GM18951 (cell line): ENCODE data around the gene CAMTA1.
"Not testable (repeated sequence)": the region's sequence is repeated elsewhere in the genome, so short reads cannot be mapped to it uniquely, and the experiment has no call there.

Experiments used
- POLR2A ChIP-seq: IDR thresholded peaks from 4 replicates; pipeline ENCODE4 v1.6.1; 2011; ENCODE audit warnings: mild to moderate bottlenecking; ENCODE audit not compliant: insufficient read length, insufficient read depth; ENCODE audit errors: extremely low read depth
- in situ Hi-C: fragments of 300-500 bp; cut with MboI; formaldehyde crosslinking; loops from one replicate; pipeline ENCODE4 v1.12.0; 2022; ENCODE audit warnings: low sequenced_read_pairs, mixed read lengths, inconsistent platforms; ENCODE audit not compliant: unreplicated experiment

Gene CAMTA1

GRCh38 chr1:7325254-7325653 is 540.0 kb downstream of the CAMTA1 start:
- in situ Hi-C loops: no loop called here
- no peak for TF ChIP-seq POLR2A

- in situ Hi-C loops: no loop called here
- no peak for TF ChIP-seq POLR2A
These were observed 541.1 kb downstream of the CAMTA1 start for GRCh38 chr1:7326366-7326765.

- in situ Hi-C loops: no loop called here
- no peak for TF ChIP-seq POLR2A
These were observed 542.6 kb downstream of the CAMTA1 start for GRCh38 chr1:7327849-7328248.

- in situ Hi-C loops: no loop called here
- TF ChIP-seq POLR2A: no peak
These were observed 544.8 kb downstream of the CAMTA1 start for GRCh38 chr1:7329868-7330615.

- in situ Hi-C loops: not testable (repeated sequence)
These were observed 545.5 kb downstream of the CAMTA1 start for GRCh38 chr1:7330726-7331125.

- in situ Hi-C loops: no loop called here
- no peak for TF ChIP-seq POLR2A
These were observed 546.8 kb downstream of the CAMTA1 start for GRCh38 chr1:7331926-7332535.

- in situ Hi-C loops: no loop called here
- no peak for TF ChIP-seq POLR2A
These were observed 547.8 kb downstream of the CAMTA1 start for GRCh38 chr1:7333094-7333493.

- no peak for TF ChIP-seq POLR2A
- in situ Hi-C loops: no loop called here
These were observed 548.4 kb downstream of the CAMTA1 start for GRCh38 chr1:7333620-7334019.

GRCh38 chr1:7334475-7335035 is 549.3 kb downstream of the CAMTA1 start:
- TF ChIP-seq POLR2A: no peak
- in situ Hi-C loops: no loop called here

GRCh38 chr1:7335224-7335879 is 550.1 kb downstream of the CAMTA1 start:
- in situ Hi-C loops: no loop called here
- no peak for TF ChIP-seq POLR2A

GRCh38 chr1:7338439-7338838 is 553.2 kb downstream of the CAMTA1 start:
- in situ Hi-C loops: no loop called here
- no peak for TF ChIP-seq POLR2A

- in situ Hi-C loops: no loop called here
- TF ChIP-seq POLR2A: no peak
These were observed 553.8 kb downstream of the CAMTA1 start for GRCh38 chr1:7339014-7339413.

- in situ Hi-C loops: no loop called here
- no peak for TF ChIP-seq POLR2A
These were observed 554.7 kb downstream of the CAMTA1 start for GRCh38 chr1:7339953-7340352.
